ENCODE measurements around the gene CRTAC1.

GRCh38 chr10:98030093-98030821 is at the start of gene CRTAC1:
- TF ChIP-seq BCLAF1 (IDR thresholded peaks at IDR 0.05; ENCODE audit: borderline replicate concordance in 1 of 2, control insufficient read depth in 1 of 2, low read depth in 2 of 2, low read length in 1 of 2) = no peak
- TF ChIP-seq MAX (CRISPR knock-in tag; IDR thresholded peaks at IDR 0.05) = no peak
